ENCODE measurements around the gene AGA. TPM values are rescaled to one million over a fixed set of nuclear protein-coding genes. Genes with fewer than 3 reads are reported as not detected.

AGA gene
- total RNA-seq (10 to 100 TPM in 1 of 4 donors, 1 to 10 TPM in 3; 7.6 to 10.3 (median 9.0) TPM), polyA plus RNA-seq (6.2 TPM)
- long read RNA-seq, donor 1, transcript AGA-201 (9 exons, 2,107 nt), result major isoform, 6 of 8 reads
- long read RNA-seq, donor 1, partial matches to known transcripts, result 0 of 8 reads
- long read RNA-seq, donor 1, other reads (novel, unspliced or antisense), result 2 of 8 reads
- long read RNA-seq, donor 2, transcript AGA-201 (9 exons, 2,107 nt), result major isoform, 7 of 8 reads
- long read RNA-seq, donor 2, partial matches to known transcripts, result 1 of 8 reads
- long read RNA-seq, donor 2, other reads (novel, unspliced or antisense), result 0 of 8 reads
- long read RNA-seq, donor 3, transcript AGA-201 (9 exons, 2,107 nt), result major isoform, 19 of 22 reads
- long read RNA-seq, donor 3, partial matches to known transcripts, result 2 of 22 reads
- long read RNA-seq, donor 3, other reads (novel, unspliced or antisense), result 1 of 22 reads
- long read RNA-seq, donor 4, transcript AGA-201 (9 exons, 2,107 nt), result major isoform, 14 of 14 reads
- long read RNA-seq, donor 4, partial matches to known transcripts, result 0 of 14 reads
- long read RNA-seq, donor 4, other reads (novel, unspliced or antisense), result 0 of 14 reads

- DNase-seq, result peak; percentile 97 to 99 (median 99)
- Histone ChIP-seq H3K27me3 (ENCODE audit: control insufficient read depth, insufficient read depth) (no peaks in the 10 kb centered on the region), H3K27ac (ENCODE audit: low read length) (peak within 1 kb of the TSS; percentile 93), H3K4me1 (ENCODE audit: control insufficient read depth, insufficient read depth, low read length) (no peaks in the 10 kb centered on the region), H3K9me3 (ENCODE audit: control insufficient read depth, low read length) (no peaks in the 10 kb centered on the region), H3K4me3 (ENCODE audit: low read length) (peak within 1 kb of the TSS; percentile 43)
- WGBS, result under 1% methylated on average over 60 of the region's 60 CpGs
- ATAC-seq, result peak; percentile 99
- intact Hi-C loops (cut with DNase I), result no loop called here
These were observed at the start of gene AGA for GRCh38 chr4:177441803-177442622. AGA (minus strand) TSS chr4:177442437; CDS start chr4:177442375, 62 bp downstream.

DNA sequence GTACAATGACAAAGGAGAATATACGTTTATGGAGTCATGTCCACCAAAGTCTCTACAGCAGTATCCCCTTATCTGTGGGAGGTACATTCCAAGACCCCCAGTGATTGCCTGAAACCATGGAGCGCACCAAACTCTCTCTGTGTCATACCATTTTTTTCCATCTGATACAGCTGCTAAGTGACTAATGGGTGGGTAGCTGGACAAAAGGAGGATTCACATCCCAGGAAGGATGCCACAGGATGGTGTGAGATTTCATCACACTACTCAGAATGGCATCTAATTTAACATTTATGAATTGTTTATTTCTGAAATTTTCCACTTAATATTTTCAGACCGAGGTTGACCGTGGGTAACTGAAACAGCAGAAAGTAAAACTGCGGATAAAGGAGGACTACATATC, 49.8 kb upstream of the AGA start:
- intact Hi-C loops (cut with DNase I), result no loop called here
- Histone ChIP-seq H3K27ac (ENCODE audit: low read length) (no peak overlapping the region), H3K4me1 (ENCODE audit: control insufficient read depth, insufficient read depth, low read length) (no peaks in the 10 kb centered on the region), H3K4me3 (ENCODE audit: low read length) (no peak overlapping the region), H3K27me3 (ENCODE audit: control insufficient read depth, insufficient read depth) (no peaks in the 10 kb centered on the region), H3K9me3 (ENCODE audit: control insufficient read depth, low read length) (no peaks in the 10 kb centered on the region)
- 84% methylated on average over 5 of the region's 5 CpGs for WGBS
- ATAC-seq, result no peak
- DNase-seq, result no peak

DNA sequence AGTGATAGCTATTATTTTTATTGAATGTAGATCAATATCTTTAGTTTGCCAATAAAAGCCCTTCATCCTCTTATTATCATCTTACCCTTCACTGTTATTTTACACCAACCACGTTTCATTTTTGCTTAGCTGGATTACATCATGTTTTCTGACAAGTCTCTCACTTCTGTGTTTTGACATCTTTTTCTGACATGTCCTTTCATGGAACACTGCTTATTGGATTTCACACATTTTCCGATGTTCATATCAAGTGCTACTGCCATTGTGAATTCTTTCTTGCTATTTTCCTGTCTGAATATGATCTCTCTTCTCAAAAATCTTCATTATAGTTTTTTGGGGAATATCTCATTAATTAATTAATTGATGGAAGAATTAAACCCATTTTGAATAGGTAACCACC, 48.5 kb upstream of the AGA start:
- H3K9me3 ChIP-seq (ENCODE audit: control insufficient read depth, low read length), result no peaks in the 10 kb centered on the region
- WGBS, result 56% methylated on average over 2 of the region's 2 CpGs
- no peak for DNase-seq
- ATAC-seq, result no peak
- H3K27ac ChIP-seq (ENCODE audit: low read length), result no peak overlapping the region
- no peaks in the 10 kb centered on the region for H3K4me1 ChIP-seq (ENCODE audit: control insufficient read depth, insufficient read depth, low read length)
- H3K27me3 ChIP-seq (ENCODE audit: control insufficient read depth, insufficient read depth), result no peaks in the 10 kb centered on the region
- intact Hi-C loops (cut with DNase I), result no loop called here
- H3K4me3 ChIP-seq (ENCODE audit: low read length), result no peak overlapping the region

- Histone ChIP-seq H3K4me1 (ENCODE audit: control insufficient read depth, insufficient read depth, low read length) (no peaks in the 10 kb centered on the region), H3K27me3 (ENCODE audit: control insufficient read depth, insufficient read depth) (no peaks in the 10 kb centered on the region), H3K4me3 (ENCODE audit: low read length) (no peak overlapping the region), H3K9me3 (ENCODE audit: control insufficient read depth, low read length) (no peaks in the 10 kb centered on the region), H3K27ac (ENCODE audit: low read length) (no peak overlapping the region)
- intact Hi-C loops (cut with DNase I), result no loop called here
- ATAC-seq (no peak), DNase-seq (no peak)
- 83% methylated on average over 1 of the region's 1 CpG for WGBS
These were observed 47.4 kb upstream of the AGA start for GRCh38 chr4:177489471-177490246.

- Histone ChIP-seq H3K9me3 (ENCODE audit: control insufficient read depth, low read length) (no peaks in the 10 kb centered on the region), H3K4me3 (ENCODE audit: low read length) (no peak overlapping the region), H3K27ac (ENCODE audit: low read length) (no peak overlapping the region), H3K4me1 (ENCODE audit: control insufficient read depth, insufficient read depth, low read length) (no peaks in the 10 kb centered on the region), H3K27me3 (ENCODE audit: control insufficient read depth, insufficient read depth) (no peaks in the 10 kb centered on the region)
- DNase-seq (no peak), ATAC-seq (no peak)
- intact Hi-C loops (cut with DNase I), result no loop called here
- 92% methylated on average over 1 of the region's 1 CpG for WGBS
These were observed 45.7 kb upstream of the AGA start for GRCh38 chr4:177487977-177488376.

DNA sequence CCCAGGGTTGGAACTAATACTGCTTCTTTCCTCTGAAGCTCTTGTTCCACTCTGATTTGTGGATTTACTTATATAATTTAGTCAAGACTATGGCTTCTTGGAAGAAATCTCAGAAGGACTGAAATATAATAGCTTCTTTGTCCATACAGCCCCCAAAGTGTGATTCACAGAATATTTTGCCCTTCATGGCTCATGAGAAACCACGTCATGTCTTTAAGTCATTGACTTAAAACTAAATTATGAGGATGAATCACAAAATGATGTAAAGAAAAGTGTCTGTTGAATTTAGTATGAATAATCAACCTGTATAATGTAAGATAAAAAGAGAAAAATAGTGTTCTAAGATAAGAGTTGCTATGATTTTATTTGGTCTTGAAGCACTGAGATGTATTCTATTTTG, 43.3 kb upstream of the AGA start:
- DNase-seq (no peak), ATAC-seq (no peak)
- Histone ChIP-seq H3K4me1 (ENCODE audit: control insufficient read depth, insufficient read depth, low read length) (no peaks in the 10 kb centered on the region), H3K9me3 (ENCODE audit: control insufficient read depth, low read length) (no peaks in the 10 kb centered on the region), H3K27me3 (ENCODE audit: control insufficient read depth, insufficient read depth) (no peaks in the 10 kb centered on the region), H3K4me3 (ENCODE audit: low read length) (no peak overlapping the region), H3K27ac (ENCODE audit: low read length) (no peak overlapping the region)
- WGBS, result 80% methylated on average over 1 of the region's 1 CpG
- intact Hi-C loops (cut with DNase I), result no loop called here

- Histone ChIP-seq H3K4me3 (ENCODE audit: low read length) (no peak overlapping the region), H3K9me3 (ENCODE audit: control insufficient read depth, low read length) (no peaks in the 10 kb centered on the region), H3K4me1 (ENCODE audit: control insufficient read depth, insufficient read depth, low read length) (no peaks in the 10 kb centered on the region), H3K27me3 (ENCODE audit: control insufficient read depth, insufficient read depth) (no peaks in the 10 kb centered on the region), H3K27ac (ENCODE audit: low read length) (no peak overlapping the region)
- DNase-seq (no peak), ATAC-seq (no peak)
- WGBS, result 89% methylated on average over 1 of the region's 1 CpG
- intact Hi-C loops (cut with DNase I), result no loop called here
These were observed 42.4 kb upstream of the AGA start for GRCh38 chr4:177484613-177485021.

DNA sequence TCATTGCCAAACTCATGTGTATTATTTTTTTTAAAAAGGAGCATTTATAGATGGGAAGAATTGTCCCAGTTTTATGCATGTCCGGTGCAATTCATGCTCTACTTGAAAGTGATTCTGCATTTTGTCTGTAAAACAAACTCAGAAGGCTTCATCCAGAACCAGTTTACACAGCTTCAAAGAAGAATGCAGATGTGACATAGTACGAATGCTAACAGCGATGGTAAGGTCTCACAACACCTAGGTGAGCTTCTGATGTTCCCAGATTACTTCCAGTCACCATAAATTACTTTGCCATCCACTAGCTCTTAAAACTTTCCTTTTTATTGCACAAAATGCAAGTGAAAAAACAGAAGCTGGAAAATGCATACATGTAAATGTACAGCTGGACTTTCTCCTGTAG, 41.5 kb upstream of the AGA start:
- H3K27ac ChIP-seq (ENCODE audit: low read length), result no peak overlapping the region
- ATAC-seq (no peak), DNase-seq (no peak)
- 67% methylated on average over 3 of the region's 3 CpGs for WGBS
- H3K27me3 ChIP-seq (ENCODE audit: control insufficient read depth, insufficient read depth), result no peaks in the 10 kb centered on the region
- intact Hi-C loops (cut with DNase I), result no loop called here
- no peak overlapping the region for H3K4me3 ChIP-seq (ENCODE audit: low read length)
- H3K4me1 ChIP-seq (ENCODE audit: control insufficient read depth, insufficient read depth, low read length), result no peaks in the 10 kb centered on the region
- no peaks in the 10 kb centered on the region for H3K9me3 ChIP-seq (ENCODE audit: control insufficient read depth, low read length)

GRCh38 chr4:177483271-177483670, 41.0 kb upstream of the AGA start:
- H3K27me3 ChIP-seq (ENCODE audit: control insufficient read depth, insufficient read depth), result no peaks in the 10 kb centered on the region
- no peak overlapping the region for H3K27ac ChIP-seq (ENCODE audit: low read length)
- no peaks in the 10 kb centered on the region for H3K4me1 ChIP-seq (ENCODE audit: control insufficient read depth, insufficient read depth, low read length)
- H3K4me3 ChIP-seq (ENCODE audit: low read length), result no peak overlapping the region
- intact Hi-C loops (cut with DNase I), result no loop called here
- H3K9me3 ChIP-seq (ENCODE audit: control insufficient read depth, low read length), result no peaks in the 10 kb centered on the region
- WGBS, result 52% methylated on average over 1 of the region's 1 CpG
- no peak for DNase-seq
- ATAC-seq, result no peak

- H3K4me3 ChIP-seq (ENCODE audit: low read length), result no peak overlapping the region
- intact Hi-C loops (cut with DNase I), result no loop called here
- no peak for ATAC-seq
- H3K27ac ChIP-seq (ENCODE audit: low read length), result no peak overlapping the region
- H3K9me3 ChIP-seq (ENCODE audit: control insufficient read depth, low read length), result no peaks in the 10 kb centered on the region
- DNase-seq, result no peak
- no peaks in the 10 kb centered on the region for H3K27me3 ChIP-seq (ENCODE audit: control insufficient read depth, insufficient read depth)
- H3K4me1 ChIP-seq (ENCODE audit: control insufficient read depth, insufficient read depth, low read length), result no peaks in the 10 kb centered on the region
These were observed 40.1 kb upstream of the AGA start for GRCh38 chr4:177482367-177482766.
